ENCODE measurements around the gene KLHDC1.
"Not testable (repeated sequence)": the region's sequence is repeated elsewhere in the genome, so short reads cannot be mapped to it uniquely, and the experiment has no call there.

KLHDC1 gene

DNA sequence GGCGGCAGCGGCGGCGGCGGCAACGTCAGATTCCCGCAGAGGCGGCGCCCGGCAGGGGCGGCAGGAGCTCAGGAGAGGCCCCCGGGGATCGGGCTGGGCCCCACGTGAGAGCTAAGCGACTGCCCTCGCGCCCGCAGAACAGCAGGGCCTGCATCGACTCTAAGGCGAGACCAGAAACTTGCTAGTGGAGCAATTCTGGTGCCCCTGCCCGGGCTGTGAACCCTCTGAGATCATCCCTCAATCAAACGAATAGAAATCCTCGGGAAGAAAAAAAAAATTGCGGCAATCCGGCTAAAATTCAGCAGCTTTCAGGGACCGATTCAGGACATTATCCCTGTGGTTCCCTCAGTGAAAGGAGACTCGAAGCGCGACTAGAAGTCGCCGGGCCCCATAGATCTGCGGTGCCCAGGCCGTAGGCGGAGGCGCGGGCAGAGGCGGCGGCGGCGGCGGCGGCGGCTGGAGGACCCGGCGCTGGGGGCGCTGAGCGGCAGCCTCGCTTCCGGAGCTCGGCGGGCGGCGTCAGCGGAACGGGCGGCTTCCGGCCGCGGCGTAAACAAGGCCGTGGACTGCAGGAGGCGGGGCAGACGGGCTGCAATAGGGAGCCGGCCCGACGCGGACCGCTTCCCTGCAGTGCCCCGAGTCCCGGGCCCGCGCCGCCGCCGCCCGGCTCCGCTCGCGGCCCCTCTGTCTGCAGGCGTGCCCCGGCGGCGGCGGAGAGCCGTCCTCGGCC lies 74.8 kb downstream of the KLHDC1 start, which contains the start of gene KLHDC2:
TSS of gene KLHDC2 (plus strand) at position 583 of the 730 bp plus-strand sequence. CDS start 316 bp downstream, outside the sequence.
- TF ChIP-seq MYC (IDR thresholded peaks at IDR 0.05; ENCODE audit: low read depth, low read length) (peak; percentile 54), POLR2A (IDR thresholded peaks at IDR 0.05; ENCODE audit: extremely low read depth, insufficient read length) (peak; percentile 71)
- TF ChIP-seq, protein P1, sequence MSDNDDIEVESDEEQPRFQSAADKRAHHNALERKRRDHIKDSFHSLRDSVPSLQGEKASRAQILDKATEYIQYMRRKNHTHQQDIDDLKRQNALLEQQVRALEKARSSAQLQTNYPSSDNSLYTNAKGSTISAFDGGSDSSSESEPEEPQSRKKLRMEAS (IDR thresholded peaks at IDR 0.05; ENCODE audit: low read depth, low read length) = peak; percentile 56; the same call in 1 of the 2 replicates
- TF ChIP-seq, protein P2, sequence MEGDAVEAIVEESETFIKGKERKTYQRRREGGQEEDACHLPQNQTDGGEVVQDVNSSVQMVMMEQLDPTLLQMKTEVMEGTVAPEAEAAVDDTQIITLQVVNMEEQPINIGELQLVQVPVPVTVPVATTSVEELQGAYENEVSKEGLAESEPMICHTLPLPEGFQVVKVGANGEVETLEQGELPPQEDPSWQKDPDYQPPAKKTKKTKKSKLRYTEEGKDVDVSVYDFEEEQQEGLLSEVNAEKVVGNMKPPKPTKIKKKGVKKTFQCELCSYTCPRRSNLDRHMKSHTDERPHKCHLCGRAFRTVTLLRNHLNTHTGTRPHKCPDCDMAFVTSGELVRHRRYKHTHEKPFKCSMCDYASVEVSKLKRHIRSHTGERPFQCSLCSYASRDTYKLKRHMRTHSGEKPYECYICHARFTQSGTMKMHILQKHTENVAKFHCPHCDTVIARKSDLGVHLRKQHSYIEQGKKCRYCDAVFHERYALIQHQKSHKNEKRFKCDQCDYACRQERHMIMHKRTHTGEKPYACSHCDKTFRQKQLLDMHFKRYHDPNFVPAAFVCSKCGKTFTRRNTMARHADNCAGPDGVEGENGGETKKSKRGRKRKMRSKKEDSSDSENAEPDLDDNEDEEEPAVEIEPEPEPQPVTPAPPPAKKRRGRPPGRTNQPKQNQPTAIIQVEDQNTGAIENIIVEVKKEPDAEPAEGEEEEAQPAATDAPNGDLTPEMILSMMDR (IDR thresholded peaks at IDR 0.05; ENCODE audit: low read depth, low read length) = no peak
- DNase-seq (ENCODE audit: low read depth) = peak; percentile 93
- peak within 1 kb of the TSS; percentile 89 for H3K4me3 ChIP-seq (ENCODE audit: low read depth, low read length)

DNA sequence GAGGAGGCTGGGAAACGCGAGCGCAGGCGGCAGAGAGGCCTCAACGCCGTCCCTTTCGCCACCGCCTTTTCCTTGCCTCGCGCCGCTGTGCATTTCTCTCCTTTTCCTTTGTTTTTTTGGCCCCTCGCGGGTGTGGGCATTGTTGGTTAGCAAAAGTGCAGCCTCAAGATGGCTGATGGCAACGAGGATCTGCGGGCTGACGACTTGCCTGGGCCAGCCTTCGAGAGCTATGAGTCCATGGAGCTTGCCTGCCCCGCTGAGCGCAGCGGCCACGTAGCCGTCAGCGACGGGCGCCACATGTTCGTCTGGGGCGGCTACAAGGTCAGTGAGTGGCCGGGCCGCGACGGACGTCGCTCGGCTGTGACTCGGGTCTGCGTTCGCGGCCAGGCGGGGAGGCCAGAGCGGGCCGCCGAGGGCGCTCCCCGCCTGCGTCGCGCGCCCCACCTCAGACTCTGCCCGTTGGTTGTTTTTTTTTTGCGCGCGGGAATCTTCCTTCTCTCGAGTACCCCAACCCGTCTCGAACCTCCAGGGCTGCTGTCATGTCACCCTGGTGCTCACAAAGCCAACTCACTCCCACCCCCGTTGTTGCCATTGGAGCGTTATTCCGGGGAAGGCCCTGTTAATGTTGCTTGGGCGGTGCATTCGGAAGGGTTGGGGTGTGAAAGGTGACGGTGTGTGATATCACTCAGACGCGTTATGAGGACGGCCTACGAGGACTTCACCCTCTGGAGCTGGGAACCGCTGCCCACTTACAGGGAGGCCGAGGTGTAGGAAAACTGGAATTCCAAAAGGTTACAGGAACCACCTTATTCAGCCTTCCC lies 75.6 kb downstream of the KLHDC1 start:
- TF ChIP-seq MYC (IDR thresholded peaks at IDR 0.05; ENCODE audit: low read depth, low read length) (peak; percentile 77), POLR2A (IDR thresholded peaks at IDR 0.05; ENCODE audit: extremely low read depth, insufficient read length) (no peak)
- TF ChIP-seq, protein P1 (IDR thresholded peaks at IDR 0.05; ENCODE audit: low read depth, low read length) = peak; percentile 44
- TF ChIP-seq, protein P2 (IDR thresholded peaks at IDR 0.05; ENCODE audit: low read depth, low read length) = no peak
- H3K4me3 ChIP-seq (ENCODE audit: low read depth, low read length) = peak overlapping the region; percentile 89
- DNase-seq (ENCODE audit: low read depth) = peak; percentile 74

DNA sequence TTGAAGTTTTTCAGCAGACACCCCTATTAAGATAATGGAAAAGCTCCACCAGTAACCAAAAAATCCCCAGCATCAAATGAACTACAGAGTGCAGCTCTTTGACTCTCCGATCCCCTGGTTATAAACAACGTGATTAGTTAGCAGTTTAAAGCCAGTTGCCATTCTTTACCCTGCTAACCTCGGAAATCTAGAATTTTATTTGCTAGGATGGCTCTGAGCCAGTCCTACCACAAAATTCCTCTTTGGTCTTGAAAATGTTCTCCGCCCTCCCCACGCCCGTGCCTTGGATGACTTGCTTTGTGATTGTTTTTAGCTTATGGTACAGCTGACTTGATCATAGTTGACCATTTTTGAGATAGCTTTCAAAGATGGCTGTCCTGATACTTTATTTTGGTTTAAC lies 76.3 kb downstream of the KLHDC1 start:
- H3K4me3 ChIP-seq (ENCODE audit: low read depth, low read length) = peak overlapping the region; percentile 89
- DNase-seq (ENCODE audit: low read depth) = no peak
- TF ChIP-seq, protein P2 (IDR thresholded peaks at IDR 0.05; ENCODE audit: low read depth, low read length) = no peak
- no peak for TF ChIP-seq MYC (IDR thresholded peaks at IDR 0.05; ENCODE audit: low read depth, low read length)
- TF ChIP-seq POLR2A (IDR thresholded peaks at IDR 0.05; ENCODE audit: extremely low read depth, insufficient read length) = no peak
- TF ChIP-seq, protein P1 (IDR thresholded peaks at IDR 0.05; ENCODE audit: low read depth, low read length) = no peak

DNA sequence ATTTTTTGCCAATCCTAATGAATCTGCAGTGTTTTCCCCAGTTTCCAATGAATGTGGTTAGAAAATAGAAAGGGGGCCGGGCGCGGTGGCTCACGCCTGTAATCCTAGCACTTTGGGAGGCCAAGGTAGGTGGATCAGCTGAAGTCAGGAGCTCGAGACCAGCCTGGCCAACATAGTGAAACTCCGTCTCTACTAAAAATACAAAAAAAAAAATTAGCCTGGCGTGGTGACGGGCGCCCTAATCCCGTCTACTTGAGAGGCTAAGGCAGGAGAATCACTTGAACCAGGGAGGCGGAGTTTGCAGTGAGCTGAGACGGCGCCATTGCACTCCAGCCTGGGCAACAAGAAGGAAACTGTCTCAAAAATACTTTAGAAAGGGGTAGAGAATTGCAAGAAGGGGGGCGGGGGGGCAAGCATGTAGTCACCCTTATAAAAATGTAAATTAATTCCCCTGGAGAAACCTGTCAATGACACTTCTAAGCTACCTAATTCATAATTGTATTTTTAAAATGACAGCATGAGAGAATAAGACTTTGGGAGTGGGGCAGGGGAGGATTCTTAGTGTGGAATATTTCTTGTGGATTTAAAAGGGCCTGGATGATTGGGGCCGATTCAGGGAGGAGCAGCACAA lies 76.8 kb downstream of the KLHDC1 start:
- no peak for TF ChIP-seq MYC (IDR thresholded peaks at IDR 0.05; ENCODE audit: low read depth, low read length)
- TF ChIP-seq, protein P2 (IDR thresholded peaks at IDR 0.05; ENCODE audit: low read depth, low read length) = no peak
- TF ChIP-seq POLR2A (IDR thresholded peaks at IDR 0.05; ENCODE audit: extremely low read depth, insufficient read length) = no peak
- TF ChIP-seq, protein P1 (IDR thresholded peaks at IDR 0.05; ENCODE audit: low read depth, low read length) = no peak
- peak overlapping the region; percentile 89 for H3K4me3 ChIP-seq (ENCODE audit: low read depth, low read length)
- no peak for DNase-seq (ENCODE audit: low read depth)

DNA sequence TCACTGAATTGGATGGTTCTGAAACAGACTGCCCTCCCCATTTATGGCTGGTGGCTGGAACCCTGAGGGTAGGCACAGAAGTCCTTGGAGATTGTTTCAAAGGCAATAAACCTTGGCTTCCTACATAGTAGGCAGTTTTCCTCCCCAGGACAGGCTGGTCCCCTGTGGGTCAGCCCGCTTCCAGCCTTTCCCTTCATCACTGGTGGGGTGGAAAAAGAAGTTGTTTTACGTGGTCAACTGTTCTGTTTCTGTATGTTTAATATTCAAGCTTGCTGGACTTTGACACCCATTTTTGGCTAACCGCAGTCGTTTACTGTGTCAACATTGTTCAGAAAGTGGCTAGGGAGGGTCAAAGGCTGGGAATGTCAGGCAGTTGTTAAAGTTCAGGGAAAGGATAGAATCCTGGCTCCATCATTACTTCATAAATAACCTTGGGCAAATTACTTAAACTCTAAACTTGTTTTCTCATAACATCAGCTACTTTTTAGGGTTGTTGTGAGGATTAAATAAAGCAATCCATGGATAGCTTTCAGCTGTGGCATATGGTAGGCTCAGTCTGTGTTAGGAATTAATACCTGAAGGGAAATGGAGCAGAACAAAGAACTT lies 77.4 kb downstream of the KLHDC1 start:
- TF ChIP-seq MYC (IDR thresholded peaks at IDR 0.05; ENCODE audit: low read depth, low read length) = no peak
- TF ChIP-seq, protein P2 (IDR thresholded peaks at IDR 0.05; ENCODE audit: low read depth, low read length) = no peak
- TF ChIP-seq, protein P1 (IDR thresholded peaks at IDR 0.05; ENCODE audit: low read depth, low read length) = no peak
- no peak for TF ChIP-seq POLR2A (IDR thresholded peaks at IDR 0.05; ENCODE audit: extremely low read depth, insufficient read length)
- no peak for DNase-seq (ENCODE audit: low read depth)
- peak overlapping the region; percentile 23 for H3K4me3 ChIP-seq (ENCODE audit: low read depth, low read length)

DNA sequence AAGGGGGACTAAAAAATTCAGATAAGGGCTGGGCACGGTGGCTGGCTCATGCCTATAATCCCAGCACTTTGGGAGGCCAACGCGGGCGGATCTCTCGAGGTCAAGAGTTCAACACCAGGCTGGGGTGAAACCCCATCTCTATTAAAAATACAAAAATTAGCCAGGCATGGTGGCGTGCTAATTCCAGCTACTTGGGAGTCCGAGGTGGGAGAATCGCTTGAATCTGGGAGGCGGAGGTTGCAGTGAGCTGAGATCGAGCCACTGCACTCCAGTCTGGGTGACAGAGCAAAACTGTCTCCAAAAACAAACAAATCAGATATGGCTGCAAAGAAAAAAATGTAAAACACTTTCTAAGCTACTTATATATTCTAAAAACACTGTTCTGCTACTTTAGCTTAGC lies 78.8 kb downstream of the KLHDC1 start:
- not testable (repeated sequence) for H3K4me3 ChIP-seq (ENCODE audit: low read depth, low read length); DNase-seq (ENCODE audit: low read depth)

Measured in NB4 (cell line).